Stimulated activated CD4-positive, alpha-beta T cell treated with anti-CD3 and anti-CD28 coated beads, Interleukin-4, amount 100 ng/mL, for 24 hours (primary cell): ENCODE data around the gene KLHL30.
A peak's percentile ranks its signal among the peaks of the same experiment; 100 is the strongest.

Experiments
- DNase-seq: peaks from one replicate; pipeline ENCODE4 v3.0.0-alpha.2; 2020

KLHL30 gene

DNA sequence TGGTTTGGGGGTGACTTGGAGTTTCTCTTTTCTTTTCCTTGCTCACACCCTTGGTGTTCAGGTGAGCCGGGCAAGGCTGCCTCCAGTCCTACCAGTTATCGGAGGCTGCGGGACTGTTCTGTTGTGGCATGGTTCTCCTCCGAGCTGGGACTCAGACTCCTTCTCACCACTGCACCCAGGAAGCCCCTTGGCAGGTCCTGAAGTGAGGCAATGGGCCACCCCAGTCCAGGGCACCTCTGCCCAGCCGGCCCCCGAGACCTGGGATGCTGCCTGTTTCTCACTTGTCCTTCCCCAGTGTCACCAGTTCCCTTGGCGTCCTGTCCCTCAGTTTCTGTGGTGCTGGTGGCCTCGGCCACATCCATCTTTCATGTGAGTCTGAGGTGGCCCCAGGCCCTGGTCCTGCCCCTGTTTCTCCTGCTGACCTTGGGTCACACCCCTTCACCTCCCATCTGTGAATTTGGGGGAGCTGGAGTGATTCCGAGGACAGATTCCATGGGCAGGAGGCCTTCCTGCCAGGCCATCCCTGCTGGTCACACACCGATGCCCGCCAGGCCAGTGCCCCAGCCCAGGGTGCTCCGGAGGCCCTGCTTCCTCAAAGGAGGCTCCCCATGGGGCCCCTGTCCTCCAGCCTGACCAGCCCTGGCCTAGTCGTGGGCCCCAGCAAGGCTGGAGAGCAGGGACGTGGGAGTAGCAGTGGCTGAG is 6.6 kb upstream of the KLHL30 start:
- DNase-seq = no peak

DNA sequence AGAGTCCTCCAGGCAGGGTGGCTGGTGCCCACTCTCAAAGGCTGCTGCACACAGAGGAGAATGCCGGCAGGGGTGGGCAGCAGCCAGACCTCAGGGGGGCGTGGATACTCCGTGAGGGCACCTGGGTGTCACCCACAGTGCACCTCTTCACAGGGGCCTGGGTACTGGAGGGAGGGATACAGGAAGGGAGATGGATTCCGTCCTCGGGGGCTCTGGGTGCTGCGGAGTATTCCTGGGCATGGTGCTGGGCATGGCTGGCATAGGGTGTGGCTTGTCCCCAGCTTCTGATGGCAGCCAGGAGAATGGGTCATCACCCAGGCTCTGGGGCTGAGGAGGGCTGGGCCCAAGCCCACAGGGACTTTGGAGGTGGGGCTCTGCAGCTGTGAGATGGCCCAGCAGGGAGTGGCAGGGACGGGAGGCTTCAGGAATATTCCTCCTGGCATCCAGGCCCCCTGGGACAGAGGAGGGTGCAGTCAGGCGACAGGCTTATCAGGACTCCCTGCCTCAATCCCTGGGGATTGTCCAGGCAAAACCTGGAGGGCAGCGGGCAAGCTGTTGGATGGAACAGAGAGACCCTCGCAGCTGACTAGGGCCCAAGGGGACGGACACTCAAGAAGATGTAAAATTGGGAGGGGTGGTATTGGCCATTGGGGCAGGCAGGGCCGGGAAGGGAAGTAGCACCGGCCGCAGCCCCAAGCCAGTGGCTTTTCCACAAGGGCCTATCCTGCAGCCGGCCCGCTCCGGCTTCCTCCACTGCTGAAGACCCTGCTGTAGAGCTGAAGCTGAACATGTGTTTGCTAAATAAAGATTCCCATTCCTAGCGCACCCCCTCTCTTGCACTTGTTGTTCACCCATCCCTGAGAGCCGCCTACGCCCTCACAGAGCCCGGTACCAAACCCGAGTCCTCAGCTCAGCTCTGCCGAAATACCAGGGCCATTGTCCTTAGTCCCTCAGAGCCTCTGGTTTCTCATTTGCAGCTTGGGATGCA is 5.7 kb upstream of the KLHL30 start:
- DNase-seq = no peak

DNA sequence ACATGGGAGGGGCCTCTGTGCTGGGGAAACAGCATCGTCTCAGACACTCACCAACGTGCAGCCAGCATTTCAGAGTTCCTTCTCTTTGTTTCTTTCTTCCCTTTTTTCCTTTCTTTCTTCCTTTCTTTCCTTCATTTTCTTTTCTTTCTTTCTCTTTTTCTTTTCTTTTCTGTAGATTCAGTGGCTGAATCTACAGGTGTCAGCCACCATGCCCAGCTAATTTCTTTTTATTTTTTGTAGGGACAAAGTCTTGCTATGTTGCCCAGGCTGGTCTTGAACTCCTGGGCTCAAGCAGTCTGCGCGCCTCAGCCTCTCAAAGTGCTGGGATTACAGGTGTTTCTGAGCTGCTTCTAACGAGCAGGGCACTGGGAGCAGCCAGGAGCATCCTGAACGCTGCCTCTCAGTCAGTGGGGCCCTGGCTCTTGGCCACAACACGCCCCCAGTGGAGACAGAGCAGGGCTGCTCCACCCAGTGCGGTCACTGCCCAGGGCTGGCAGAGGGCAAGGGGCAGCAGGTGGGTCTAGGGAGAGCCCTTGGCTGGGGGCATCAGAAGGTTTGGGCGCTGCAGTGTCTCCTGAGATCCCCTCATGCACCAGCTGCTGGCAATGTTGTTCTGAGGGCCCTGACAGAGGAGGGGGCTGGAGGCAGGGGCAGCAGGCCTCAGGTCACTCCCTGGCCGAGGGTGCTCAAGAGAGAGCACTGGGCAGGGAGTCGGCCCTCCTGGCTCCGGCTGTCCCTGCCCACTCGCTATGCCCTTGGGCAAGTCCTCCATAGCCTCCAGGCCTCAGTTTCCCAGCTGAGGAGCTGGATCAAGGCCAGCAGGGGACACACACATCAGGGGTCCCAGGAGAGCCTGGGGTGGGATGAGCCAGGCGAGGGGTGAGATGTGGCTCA is 4.7 kb upstream of the KLHL30 start:
- DNase-seq = no peak

DNA sequence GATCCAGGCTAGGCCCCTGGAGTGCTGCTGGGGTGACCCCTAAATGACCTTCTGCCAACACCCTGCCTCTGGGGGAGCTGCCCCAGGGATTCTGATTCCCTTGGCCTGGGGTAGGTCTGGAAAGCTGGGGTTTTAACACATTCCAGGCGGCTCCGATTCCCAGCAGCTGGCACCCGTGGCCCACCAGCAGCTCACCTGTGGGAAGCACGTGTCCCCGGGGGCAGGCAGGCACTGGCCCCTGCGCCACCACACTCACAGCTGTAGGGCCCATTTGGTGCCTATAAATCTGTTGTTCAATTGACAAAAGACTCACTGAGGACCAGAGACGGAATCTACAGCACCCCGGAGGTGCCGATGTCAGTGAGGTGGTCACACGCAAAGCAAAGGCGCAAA is 4.1 kb upstream of the KLHL30 start:
- no peak for DNase-seq

DNA sequence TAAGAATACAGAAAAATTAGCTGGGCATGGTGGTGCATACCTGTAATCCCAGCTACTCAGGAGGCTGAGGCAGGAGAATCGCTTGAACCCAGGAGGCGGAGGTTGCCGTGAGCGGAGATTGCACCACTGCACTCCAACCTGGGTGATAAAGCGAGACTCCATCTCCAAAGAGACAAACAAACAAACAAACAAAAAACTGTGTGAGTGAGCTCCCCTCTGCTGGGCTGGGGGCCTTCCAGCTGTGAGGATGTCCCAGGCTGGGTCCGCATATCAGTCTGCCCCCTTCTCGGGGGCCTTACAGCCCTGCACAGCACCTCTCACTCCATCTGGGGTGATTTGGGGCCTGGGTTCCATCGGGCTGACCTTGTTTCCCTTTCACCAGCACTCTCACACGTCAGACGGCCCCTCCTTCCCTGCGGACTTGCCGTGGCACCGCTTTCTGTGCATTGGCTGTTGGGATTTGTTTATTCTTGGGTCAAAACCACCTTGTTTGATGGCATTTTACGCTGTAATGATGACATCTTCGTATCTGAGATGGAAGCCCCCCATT is 2.8 kb upstream of the KLHL30 start:
- DNase-seq = no peak

DNA sequence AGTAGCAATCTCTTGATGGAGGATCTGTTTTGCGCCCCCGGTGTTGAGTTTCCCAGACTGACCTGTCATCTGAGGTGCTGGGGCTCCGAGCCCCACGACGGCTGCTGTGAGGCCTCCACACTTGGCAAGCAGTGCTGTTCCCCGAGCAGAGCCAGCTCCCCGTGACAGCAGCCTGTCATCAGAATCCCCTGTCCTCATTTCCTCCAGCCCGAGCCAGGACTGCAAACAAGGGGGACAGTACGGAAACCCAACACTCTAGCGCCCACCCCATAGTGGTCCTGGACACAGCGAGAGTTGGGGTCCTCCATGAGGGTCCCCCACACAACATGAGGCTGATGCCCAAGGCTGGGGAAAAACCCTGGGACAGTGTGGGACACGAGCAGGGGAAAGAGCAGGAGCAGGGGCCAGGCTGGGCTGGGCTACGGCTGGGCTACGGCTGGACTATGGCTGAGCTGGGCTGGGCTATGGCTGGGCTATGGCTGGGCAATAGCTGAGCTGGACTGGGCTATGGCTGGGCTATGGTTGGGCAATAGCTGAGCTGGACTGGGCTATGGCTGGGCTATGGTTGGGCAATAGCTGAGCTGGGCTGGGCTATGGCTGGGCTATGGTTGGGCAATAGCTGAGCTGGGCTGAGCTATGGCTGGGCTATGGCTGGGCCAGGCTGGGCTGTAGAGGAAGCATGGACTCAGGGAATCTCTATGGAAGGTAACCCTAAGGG is 1.5 kb upstream of the KLHL30 start:
- no peak for DNase-seq

DNA sequence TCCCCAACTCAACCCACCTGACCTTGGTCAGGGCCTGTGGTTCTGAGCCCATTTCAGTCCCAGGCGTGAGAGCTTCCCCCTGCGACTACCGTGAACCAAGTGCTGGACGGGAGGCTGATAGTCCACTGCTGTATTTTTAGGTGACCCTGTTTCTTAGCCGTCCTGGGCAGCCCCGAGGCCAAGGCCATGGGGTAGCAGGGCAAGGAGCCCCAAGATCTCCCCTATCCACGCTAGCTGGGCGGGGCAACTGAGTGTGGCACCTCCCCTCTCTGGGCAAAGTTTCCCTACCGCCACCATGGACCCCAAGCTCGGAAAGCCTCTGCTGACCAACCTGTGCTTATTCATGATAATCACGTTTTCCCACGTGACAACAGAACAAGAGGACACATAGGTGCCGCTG is 583 bp upstream of the KLHL30 start:
- no peak for DNase-seq

DNA sequence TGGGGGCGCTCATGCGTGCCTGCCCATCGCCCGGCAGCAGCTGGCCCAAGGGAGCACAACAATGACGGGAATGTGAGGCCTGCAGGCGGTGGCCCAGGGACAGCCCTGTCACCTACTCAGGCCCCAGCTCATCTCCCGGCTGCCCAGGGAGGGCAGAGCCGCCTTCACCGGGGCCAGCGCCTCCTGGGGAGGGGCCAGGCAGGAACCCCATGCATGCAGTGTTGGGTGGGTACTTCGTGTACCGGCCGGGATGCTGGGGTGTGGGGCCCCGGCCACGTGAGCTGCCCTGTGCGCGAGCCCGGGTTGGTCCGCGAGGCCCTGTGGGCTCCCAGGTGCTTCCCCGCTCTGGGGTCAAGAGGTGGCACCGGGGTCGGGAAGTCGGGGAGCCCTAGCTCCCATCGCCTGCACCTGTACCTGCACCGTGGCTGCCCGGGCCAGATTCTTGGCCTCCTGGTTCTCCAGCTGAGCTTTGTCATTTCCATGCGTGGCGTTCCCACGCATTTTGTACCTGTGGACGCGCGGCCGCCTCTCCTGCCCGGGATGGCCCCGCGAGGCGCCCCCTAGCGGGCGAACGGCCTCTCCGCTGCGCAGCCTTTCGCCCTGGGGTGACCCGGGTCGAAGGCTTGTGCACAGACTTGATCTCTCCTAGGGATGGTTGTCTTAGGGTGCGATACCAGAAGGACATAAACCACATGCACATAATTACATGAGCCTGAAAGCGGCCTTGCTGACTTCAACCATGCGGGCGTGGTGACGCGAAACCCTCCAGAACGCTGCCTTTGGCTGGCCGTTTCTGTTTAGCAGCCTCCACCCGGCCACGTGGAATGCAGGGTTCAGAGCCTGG is 950 bp downstream of the KLHL30 start:
- DNase-seq = peak; percentile 24

DNA sequence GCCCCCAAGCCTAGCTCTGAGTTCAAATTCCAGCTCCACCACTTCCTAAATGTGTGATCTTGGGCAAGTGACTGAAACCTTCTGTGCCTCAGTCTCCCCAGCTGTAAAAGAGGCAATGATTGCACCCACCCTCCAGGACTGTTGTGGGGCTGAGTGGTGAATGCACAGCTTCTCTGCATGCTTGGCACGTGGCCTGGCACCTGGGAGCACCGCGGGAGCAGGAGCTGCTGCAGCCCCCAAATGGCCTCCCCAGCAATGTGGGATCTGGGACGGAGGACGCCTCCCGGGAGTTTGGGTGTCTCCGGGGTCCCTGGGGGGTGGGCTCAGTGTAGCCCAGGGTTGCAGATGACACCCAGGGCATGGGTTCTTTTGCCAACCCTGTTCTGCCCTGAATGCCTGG is 1.6 kb downstream of the KLHL30 start:
- DNase-seq = no peak

DNA sequence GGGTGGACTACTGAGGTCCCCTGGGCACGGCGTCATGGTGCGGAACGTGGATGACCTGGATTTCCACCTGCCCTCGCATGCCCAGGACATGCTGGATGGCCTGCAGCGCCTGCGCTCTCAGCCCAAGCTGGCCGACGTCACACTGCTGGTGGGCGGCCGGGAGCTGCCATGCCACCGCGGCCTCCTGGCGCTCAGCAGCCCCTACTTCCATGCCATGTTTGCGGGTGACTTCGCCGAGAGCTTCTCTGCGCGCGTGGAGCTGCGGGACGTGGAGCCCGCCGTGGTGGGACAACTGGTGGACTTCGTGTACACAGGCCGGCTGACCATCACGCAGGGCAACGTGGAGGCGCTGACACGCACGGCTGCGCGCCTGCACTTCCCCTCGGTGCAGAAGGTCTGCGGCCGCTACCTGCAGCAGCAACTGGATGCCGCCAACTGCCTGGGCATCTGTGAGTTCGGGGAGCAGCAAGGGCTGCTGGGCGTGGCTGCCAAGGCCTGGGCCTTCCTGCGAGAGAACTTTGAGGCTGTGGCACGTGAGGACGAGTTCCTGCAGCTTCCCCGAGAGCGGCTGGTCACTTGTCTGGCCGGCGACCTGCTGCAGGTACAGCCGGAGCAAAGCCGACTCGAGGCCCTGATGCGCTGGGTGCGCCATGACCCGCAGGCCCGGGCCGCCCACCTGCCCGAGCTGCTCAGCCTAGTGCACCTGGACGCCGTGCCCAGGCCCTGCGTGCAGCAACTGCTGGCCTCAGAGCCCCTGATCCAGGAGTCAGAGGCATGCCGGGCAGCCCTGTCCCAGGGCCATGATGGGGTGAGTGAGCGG is 2.5 kb downstream of the KLHL30 start:
- DNase-seq = no peak

DNA sequence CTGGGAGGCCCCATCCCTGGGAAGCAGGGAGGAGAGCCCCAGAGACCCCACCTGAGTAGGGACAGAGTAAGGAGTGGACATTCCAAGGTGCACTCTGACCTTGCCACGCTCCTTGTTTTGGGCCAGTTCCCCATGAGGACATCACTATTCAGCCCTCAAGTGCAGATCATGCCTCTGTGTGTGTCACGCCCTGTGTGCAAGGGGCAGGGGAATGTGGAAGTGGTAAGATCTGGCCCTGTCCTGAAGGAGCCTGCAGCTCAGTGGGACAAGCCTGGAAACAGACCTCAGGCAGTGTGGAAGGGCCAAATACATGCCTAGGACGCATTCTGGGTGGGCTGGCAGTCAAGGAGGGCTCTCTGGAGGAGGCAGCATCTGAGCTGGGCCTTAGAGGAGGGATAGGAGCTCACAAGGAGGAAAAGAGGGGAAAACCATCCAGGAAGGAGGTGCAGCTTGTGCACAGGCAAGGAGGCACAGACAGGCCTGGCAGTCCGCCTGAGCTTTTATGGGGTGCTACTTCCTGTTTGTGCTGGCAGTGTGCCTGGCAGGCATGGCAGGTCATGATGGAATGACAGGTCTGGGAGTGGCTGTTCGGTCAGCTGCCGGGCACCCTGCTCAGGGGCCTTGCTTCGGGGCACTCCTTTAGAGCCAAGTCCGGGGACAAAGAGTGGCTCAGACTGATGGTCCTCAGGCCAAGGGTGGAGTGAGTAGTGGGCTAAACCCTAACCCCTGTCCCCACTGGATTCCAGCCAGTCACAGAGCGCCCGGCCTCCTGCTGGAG is 3.3 kb downstream of the KLHL30 start:
- no peak for DNase-seq

DNA sequence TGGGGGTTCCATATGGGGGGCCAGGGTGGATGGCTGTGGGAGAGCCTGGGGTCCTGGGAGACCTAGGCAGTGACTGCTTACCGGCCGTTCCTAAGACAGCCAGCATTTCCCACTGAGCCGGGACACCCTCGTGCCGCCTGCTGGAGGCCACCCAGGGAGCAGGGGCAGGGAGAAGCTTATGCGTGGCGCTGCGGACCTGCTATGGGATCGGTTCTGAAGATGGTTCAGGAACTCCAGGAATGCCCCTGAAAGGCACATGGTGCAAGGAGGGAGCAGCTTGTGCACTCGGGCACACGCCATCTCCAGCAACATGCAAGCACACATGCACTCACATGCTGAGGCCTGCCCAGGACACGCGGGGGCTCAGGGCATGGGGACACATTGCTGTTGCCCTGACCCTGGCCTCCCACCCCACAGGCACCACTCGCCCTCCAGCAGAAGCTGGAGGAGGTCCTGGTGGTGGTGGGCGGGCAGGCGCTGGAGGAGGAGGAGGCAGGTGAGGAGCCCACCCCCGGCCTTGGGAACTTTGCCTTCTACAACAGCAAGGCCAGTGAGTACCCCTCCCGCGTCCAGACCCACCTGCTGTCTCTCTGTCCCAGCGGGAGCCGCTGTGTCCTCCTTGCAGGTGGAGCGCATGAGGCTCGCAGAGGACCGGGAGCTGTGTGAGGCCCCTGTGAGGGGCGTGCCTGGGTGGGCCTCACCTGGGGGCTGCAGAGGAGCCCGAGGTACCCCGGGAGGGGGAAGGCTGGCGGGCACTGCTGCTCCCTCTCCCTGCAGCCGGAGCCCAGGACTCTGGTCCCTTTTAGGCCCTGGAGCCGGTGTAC is 4.1 kb downstream of the KLHL30 start:
- DNase-seq = no peak

DNA sequence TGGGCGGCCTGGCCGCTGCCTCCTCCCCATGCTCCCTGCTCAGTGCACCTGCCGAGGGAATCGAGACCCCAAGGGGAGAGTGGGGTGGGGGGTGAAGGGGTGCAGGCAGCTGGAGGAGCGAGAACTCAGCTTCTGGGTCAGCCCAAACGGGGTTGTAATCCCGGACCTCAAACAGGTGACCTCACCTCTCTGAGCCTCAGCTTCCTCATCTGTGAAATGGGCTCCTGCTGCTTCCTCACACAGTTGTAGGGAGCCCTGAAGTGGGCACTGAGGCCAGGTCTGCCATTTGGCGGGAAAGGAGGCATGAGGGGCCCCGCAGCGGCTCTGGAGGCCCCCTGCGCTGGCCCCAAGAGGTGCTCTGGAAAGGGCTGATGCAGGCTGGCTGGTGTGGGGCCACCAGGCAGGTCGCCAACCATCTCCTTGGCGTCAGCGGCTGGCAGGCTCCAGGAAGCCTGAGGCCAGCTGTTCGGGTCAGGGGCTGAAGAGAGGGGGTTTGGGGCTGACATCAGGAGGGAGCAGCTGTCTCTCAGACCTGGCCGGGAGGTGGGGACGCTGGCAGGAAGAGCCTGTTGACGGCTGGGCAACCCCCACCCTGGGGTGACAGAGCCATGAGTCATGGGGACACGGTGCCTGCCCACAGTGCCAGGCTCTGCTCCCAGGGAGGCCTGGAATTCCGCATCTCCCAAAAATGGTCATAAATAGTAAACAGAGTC is 4.9 kb downstream of the KLHL30 start:
- peak; percentile 10 for DNase-seq

DNA sequence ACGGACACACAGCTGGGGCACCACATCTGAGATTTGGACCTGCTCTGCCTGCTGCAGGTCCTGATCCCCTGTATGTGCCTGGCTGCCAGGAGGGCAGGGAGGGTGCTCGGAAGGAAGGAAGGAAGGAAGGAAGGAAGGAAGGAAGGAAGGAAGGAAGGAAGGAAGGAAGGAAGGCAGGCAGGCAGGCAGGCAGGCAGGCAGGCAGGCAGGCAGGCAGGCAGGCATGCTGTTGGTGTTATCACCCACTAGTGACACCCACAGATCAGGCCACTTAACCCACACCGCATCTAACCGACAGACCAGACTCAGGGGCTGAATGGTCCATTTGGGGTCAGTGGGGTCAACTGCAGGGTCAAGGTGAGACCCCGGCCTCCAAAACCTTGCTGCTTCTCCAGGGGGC is 5.8 kb downstream of the KLHL30 start:
- no peak for DNase-seq

DNA sequence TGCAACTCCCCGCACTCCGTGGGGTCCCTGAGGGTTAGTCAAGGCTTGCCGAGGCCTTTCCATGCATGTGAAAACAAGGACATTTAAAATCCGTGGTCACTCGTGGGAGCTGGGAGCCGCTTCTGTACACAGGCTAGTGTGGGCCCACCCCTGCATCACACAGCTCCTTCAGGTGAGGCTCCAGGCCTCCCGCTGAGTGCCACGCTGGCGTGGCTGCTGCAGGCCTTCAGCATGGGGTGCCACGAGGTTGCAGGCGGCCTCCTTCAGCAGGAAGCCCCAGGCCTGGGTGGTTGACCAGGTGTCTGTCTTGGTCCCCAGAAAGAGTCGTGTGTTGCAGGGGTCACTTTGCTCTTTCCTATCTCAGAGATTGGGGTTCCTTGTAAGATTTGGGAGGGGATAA is 6.6 kb downstream of the KLHL30 start:
- no peak for DNase-seq

DNA sequence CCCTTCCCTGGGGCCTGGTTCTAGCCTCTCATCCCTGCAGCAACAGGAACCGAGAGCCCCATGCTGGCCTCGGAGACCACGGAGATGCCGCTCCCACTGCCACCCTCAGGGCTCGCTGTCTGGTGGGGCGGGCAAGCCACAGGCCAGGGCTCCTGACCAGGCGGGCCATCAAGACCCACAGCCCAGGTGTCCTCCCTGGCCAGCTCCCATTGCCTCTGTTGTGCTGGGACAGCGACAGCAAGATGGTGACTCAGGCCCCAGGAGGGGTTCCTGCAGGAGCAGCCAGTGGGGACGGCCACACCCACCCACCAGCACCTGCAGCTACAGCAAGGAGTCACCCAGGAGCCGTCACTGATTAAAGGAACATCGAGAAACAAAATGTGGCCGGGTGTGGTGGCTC is 7.4 kb downstream of the KLHL30 start:
- no peak for DNase-seq

DNA sequence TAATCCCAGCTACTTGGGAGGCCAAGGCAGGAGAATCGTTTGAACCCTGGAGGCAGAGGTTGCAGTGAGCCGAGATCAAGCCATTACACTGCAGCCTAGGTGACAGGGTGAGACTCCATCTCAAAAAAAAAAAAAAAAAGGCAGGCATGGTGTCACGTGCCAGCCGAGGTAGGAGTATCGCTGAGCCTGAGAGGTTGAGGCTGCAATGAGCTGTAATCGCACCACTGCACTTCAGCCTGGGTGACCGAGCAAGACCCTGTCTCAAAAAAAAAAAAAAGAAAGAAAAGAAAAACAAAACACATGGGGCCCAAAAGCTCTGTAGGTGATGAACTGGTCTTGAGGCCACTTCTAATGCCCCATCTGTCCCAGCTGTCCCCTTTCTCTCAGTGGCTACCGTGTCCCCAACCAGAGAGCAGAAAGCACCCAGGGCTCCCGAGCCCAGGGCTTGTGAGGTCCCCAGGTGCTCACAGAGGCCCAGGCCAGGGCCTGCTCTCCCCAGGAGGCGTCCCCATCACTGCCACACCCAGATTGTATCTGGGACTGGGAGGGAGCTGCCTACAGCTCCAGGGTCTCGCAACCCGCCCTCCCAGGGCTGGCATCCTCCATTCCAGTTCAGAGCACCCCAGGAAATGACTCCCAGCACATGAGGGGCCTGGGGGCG is 8.5 kb downstream of the KLHL30 start:
- no peak for DNase-seq
